ENCODE results near the gene TNFRSF4.

DNA sequence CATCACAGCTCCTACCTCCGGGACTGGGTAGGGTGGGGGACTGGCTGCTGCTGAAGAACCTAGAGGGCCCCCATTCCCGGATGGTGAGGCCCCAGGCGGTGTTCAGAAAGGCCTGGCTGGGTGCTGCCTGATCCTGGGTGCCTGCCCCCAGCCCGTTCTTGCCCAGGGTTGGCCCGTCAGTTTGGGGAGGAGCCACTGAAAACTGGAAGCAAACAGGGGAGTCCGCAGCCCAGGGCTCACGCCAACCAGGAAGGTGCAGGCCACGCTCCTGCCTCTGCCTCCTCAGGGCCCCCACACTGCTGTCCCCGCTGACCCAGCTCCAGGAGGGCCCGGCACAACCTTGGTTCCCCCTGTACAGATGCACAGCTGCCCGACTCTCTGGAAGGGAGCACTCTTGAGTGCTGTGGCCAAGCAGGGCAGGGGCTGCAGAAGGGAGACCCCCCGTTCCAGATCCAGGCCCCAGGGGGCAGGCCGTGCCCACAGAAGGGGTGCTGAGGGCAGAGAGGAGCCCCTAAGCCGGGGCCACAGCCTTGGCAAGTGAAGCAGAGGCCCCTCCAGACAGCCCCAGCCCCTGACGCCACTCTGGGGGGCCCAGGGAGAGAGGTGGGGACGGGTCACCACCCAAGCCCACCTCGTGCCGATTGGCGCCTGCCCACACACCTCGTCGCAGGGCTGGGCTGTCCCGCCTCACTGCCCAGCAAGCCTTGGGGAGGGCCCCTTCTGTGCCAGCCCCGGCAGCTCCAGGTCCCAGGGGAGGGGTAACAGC lies 27.1 kb upstream of the TNFRSF4 start:
- TF ChIP-seq, protein P1, sequence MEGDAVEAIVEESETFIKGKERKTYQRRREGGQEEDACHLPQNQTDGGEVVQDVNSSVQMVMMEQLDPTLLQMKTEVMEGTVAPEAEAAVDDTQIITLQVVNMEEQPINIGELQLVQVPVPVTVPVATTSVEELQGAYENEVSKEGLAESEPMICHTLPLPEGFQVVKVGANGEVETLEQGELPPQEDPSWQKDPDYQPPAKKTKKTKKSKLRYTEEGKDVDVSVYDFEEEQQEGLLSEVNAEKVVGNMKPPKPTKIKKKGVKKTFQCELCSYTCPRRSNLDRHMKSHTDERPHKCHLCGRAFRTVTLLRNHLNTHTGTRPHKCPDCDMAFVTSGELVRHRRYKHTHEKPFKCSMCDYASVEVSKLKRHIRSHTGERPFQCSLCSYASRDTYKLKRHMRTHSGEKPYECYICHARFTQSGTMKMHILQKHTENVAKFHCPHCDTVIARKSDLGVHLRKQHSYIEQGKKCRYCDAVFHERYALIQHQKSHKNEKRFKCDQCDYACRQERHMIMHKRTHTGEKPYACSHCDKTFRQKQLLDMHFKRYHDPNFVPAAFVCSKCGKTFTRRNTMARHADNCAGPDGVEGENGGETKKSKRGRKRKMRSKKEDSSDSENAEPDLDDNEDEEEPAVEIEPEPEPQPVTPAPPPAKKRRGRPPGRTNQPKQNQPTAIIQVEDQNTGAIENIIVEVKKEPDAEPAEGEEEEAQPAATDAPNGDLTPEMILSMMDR (IDR thresholded peaks at IDR 0.05): no peak
- no peak for TF ChIP-seq POLR2A (IDR thresholded peaks at IDR 0.05)

Data from thyroid gland (tissue), 4 donors.